HEK293 (cell line): Measurements from ENCODE around the gene PLEKHB2.

Experiments
- CTCF ChIP-seq: fragments of 450-650 bp; formaldehyde crosslinking; IDR thresholded peaks from 2 replicates; pipeline ENCODE4 v1.5.1; 2016; ENCODE audit warnings: missing biosample characterization, missing genetic modification characterization
- KLF16 ChIP-seq: fragments of 450-650 bp; formaldehyde crosslinking; IDR thresholded peaks from 2 replicates; pipeline ENCODE4 v1.5.1; 2017; ENCODE audit warnings: missing biosample characterization, missing genetic modification characterization
- MZF1 ChIP-seq: fragments of 450-650 bp; formaldehyde crosslinking; IDR thresholded peaks from 2 replicates; pipeline ENCODE4 v1.5.1; 2017; ENCODE audit warnings: missing biosample characterization, missing genetic modification characterization, borderline replicate concordance
- REST ChIP-seq: fragments of 450-650 bp; formaldehyde crosslinking; IDR thresholded peaks from 2 replicates; pipeline ENCODE4 v1.5.1; 2016; ENCODE audit warnings: missing biosample characterization, missing genetic modification characterization
- ZNF629 ChIP-seq: fragments of 450-650 bp; formaldehyde crosslinking; IDR thresholded peaks from 2 replicates; pipeline ENCODE4 v1.5.1; 2017; ENCODE audit warnings: missing biosample characterization, missing genetic modification characterization
- TF ChIP-seq, protein P1 (sequence below): fragments of 450-650 bp; formaldehyde crosslinking; IDR thresholded peaks from 2 replicates; pipeline ENCODE4 v1.5.1; 2016; ENCODE audit warnings: missing biosample characterization, missing genetic modification characterization
- TF ChIP-seq, protein P2 (sequence below): fragments of 450-650 bp; formaldehyde crosslinking; IDR thresholded peaks from 2 replicates; pipeline ENCODE4 v1.5.1; 2016; ENCODE audit warnings: missing biosample characterization, missing genetic modification characterization

DNA sequence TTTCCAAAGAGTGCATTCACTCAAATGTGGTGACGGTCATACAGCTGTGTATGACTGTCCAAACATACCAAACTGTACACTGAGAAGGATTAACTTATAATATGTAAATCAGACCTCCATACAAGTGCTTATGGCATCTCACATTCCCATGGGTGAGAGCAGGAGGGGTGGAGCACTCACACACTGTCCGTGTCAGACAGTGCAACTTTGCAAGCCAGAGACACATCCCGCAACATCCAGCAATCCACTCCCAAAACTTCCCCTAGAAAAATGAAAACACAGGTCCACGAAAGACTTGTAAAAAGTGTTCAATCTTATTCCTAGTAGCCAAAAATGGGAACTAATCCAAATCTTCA lies 48.2 kb upstream of the PLEKHB2 start:
- TF ChIP-seq KLF16 (no peak), CTCF (tag by site-specific recombination) (no peak), REST (tag by site-specific recombination) (no peak), ZNF629 (no peak), MZF1 (no peak)
- TF ChIP-seq, protein P1, sequence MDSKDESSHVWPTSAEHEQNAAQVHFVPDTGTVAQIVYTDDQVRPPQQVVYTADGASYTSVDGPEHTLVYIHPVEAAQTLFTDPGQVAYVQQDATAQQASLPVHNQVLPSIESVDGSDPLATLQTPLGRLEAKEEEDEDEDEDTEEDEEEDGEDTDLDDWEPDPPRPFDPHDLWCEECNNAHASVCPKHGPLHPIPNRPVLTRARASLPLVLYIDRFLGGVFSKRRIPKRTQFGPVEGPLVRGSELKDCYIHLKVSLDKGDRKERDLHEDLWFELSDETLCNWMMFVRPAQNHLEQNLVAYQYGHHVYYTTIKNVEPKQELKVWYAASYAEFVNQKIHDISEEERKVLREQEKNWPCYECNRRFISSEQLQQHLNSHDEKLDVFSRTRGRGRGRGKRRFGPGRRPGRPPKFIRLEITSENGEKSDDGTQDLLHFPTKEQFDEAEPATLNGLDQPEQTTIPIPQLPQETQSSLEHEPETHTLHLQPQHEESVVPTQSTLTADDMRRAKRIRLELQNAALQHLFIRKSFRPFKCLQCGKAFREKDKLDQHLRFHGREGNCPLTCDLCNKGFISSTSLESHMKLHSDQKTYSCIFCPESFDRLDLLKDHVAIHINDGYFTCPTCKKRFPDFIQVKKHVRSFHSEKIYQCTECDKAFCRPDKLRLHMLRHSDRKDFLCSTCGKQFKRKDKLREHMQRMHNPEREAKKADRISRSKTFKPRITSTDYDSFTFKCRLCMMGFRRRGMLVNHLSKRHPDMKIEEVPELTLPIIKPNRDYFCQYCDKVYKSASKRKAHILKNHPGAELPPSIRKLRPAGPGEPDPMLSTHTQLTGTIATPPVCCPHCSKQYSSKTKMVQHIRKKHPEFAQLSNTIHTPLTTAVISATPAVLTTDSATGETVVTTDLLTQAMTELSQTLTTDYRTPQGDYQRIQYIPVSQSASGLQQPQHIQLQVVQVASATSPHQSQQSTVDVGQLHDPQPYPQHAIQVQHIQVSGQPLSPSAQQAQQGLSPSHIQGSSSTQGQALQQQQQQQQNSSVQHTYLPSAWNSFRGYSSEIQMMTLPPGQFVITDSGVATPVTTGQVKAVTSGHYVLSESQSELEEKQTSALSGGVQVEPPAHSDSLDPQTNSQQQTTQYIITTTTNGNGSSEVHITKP: no peak
- TF ChIP-seq, protein P2, sequence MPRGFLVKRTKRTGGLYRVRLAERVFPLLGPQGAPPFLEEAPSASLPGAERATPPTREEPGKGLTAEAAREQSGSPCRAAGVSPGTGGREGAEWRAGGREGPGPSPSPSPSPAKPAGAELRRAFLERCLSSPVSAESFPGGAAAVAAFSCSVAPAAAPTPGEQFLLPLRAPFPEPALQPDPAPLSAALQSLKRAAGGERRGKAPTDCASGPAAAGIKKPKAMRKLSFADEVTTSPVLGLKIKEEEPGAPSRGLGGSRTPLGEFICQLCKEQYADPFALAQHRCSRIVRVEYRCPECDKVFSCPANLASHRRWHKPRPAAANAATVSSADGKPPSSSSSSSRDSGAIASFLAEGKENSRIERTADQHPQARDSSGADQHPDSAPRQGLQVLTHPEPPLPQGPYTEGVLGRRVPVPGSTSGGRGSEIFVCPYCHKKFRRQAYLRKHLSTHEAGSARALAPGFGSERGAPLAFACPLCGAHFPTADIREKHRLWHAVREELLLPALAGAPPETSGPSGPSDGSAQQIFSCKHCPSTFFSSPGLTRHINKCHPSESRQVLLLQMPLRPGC (tag by site-specific recombination): no peak
